ENCODE measurements around the gene SLC30A7.

GRCh38 chr1:101017448-101017847 is 121.6 kb downstream of the SLC30A7 start:
- no peak for TF ChIP-seq CTCF (IDR thresholded peaks at IDR 0.05; ENCODE audit: low read depth, low read length)
- no peak for TF ChIP-seq EZH2phosphoT487 (IDR thresholded peaks at IDR 0.05; ENCODE audit: low read depth)
